HG02970 (cell line): ENCODE measurements around the gene CDC5L.

ENCODE experiments used
- ATAC-seq: cut with Tn5 transposase; IDR thresholded peaks from one replicate; pipeline ENCODE4 v1.9.1; 2021; ENCODE audit warnings: mild to moderate bottlenecking, moderate library complexity, moderate number of reproducible peaks; ENCODE audit not compliant: unreplicated experiment, low FRiP score

CDC5L gene

GRCh38 chr6:44472250-44472945 lies 84.9 kb downstream of the CDC5L start:
- no peak for ATAC-seq

- no peak for ATAC-seq
Observed at GRCh38 chr6:44473393-44474189, 86.1 kb downstream of the CDC5L start.

- no peak for ATAC-seq
Observed at GRCh38 chr6:44474190-44474631, 86.7 kb downstream of the CDC5L start.

GRCh38 chr6:44474643-44475042 lies 87.1 kb downstream of the CDC5L start:
- no peak for ATAC-seq

GRCh38 chr6:44475417-44475778 lies 87.9 kb downstream of the CDC5L start:
- no peak for ATAC-seq

GRCh38 chr6:44475779-44476434 lies 88.4 kb downstream of the CDC5L start:
- ATAC-seq = no peak

GRCh38 chr6:44476849-44477248 lies 89.3 kb downstream of the CDC5L start:
- no peak for ATAC-seq

GRCh38 chr6:44477293-44477894 lies 89.9 kb downstream of the CDC5L start:
- ATAC-seq = no peak

- no peak for ATAC-seq
Observed at GRCh38 chr6:44478158-44478557, 90.7 kb downstream of the CDC5L start.

GRCh38 chr6:44478591-44479254 lies 91.2 kb downstream of the CDC5L start:
- ATAC-seq = no peak

- no peak for ATAC-seq
Observed at GRCh38 chr6:44480097-44480541, 92.6 kb downstream of the CDC5L start.

- no peak for ATAC-seq
Observed at GRCh38 chr6:44481056-44481455, 93.5 kb downstream of the CDC5L start.

GRCh38 chr6:44481760-44482159 lies 94.3 kb downstream of the CDC5L start:
- no peak for ATAC-seq

GRCh38 chr6:44485601-44486401 lies 98.3 kb downstream of the CDC5L start:
- no peak for ATAC-seq

- no peak for ATAC-seq
Observed at GRCh38 chr6:44487002-44487401, 99.5 kb downstream of the CDC5L start.

GRCh38 chr6:44487586-44487985 lies 100.1 kb downstream of the CDC5L start:
- no peak for ATAC-seq

- ATAC-seq = no peak
Observed at GRCh38 chr6:44489910-44490604, 102.6 kb downstream of the CDC5L start.

GRCh38 chr6:44493132-44493531 lies 105.6 kb downstream of the CDC5L start:
- ATAC-seq = no peak

- ATAC-seq = no peak
Observed at GRCh38 chr6:44493593-44493992, 106.1 kb downstream of the CDC5L start.
